H9 (cell line): ENCODE results near the gene POU2F1. TPM values are rescaled to one million over a fixed set of nuclear protein-coding genes. Genes with fewer than 3 reads are reported as not detected.

Source experiments
- DNase-seq: peaks from one replicate; pipeline ENCODE4 v3.0.0-alpha.2; 2017
- H2AFZ ChIP-seq: one replicate; pipeline ENCODE4 v1.6.1; 2013; ENCODE audit warnings: mild to moderate bottlenecking, low read length, control low read depth, moderate library complexity
- H2AK5ac ChIP-seq: 2 replicates; pipeline ENCODE4 v1.6.1; 2013; ENCODE audit warnings: low read length, control low read depth, mixed read lengths; ENCODE audit not compliant: insufficient read length
- H2BK120ac ChIP-seq: one replicate; pipeline ENCODE4 v1.6.1; 2013; ENCODE audit warnings: low read depth, mild to moderate bottlenecking, low read length, control low read depth, inconsistent platforms; ENCODE audit not compliant: poor library complexity, severe bottlenecking
- H2BK12ac ChIP-seq: 2 replicates; pipeline ENCODE4 v1.6.1; 2013; ENCODE audit warnings: low read length, control low read depth, mixed read lengths, low read depth; ENCODE audit not compliant: insufficient read length
- H2BK15ac ChIP-seq: 2 replicates; pipeline ENCODE4 v1.6.1; 2013; ENCODE audit warnings: low read depth, low read length, control low read depth
- H2BK20ac ChIP-seq: one replicate; pipeline ENCODE4 v1.6.1; 2013; ENCODE audit warnings: low read depth, mild to moderate bottlenecking, low read length, control low read depth, inconsistent platforms; ENCODE audit not compliant: poor library complexity, severe bottlenecking
- H2BK5ac ChIP-seq: 2 replicates; pipeline ENCODE4 v1.6.1; 2013; ENCODE audit warnings: low read length, control low read depth, mixed read lengths; ENCODE audit not compliant: insufficient read length
- H3K14ac ChIP-seq: 2 replicates; pipeline ENCODE4 v1.6.1; 2013; ENCODE audit warnings: low read length, control low read depth; ENCODE audit not compliant: insufficient read depth
- H3K18ac ChIP-seq: 2 replicates; pipeline ENCODE4 v1.6.1; 2013; ENCODE audit warnings: low read depth, mild to moderate bottlenecking, mixed read lengths, low read length, control low read depth; ENCODE audit not compliant: insufficient read length
- H3K23ac ChIP-seq: 2 replicates; pipeline ENCODE4 v1.6.1; 2013; ENCODE audit warnings: low read length, control low read depth, mixed read lengths, low read depth; ENCODE audit not compliant: insufficient read length
- H3K23me2 ChIP-seq: 2 replicates; pipeline ENCODE4 v1.6.1; 2013; ENCODE audit warnings: low read depth, mild to moderate bottlenecking, mixed read lengths, low read length, control low read depth; ENCODE audit not compliant: insufficient read length, poor library complexity, severe bottlenecking
- H3K27ac ChIP-seq: 2 replicates; pipeline ENCODE4 v1.5.1; 2013; ENCODE audit warnings: low read length, control low read depth, mixed read lengths, low read depth; ENCODE audit not compliant: insufficient read length
- H3K27me3 ChIP-seq: 2 replicates; pipeline ENCODE4 v1.6.1; 2013; ENCODE audit warnings: low read length, control low read depth, inconsistent platforms; ENCODE audit not compliant: insufficient read depth
- H3K4ac ChIP-seq: 2 replicates; pipeline ENCODE4 v1.6.1; 2013; ENCODE audit warnings: low read depth, mild to moderate bottlenecking, control low read depth, inconsistent platforms, low read length, moderate library complexity
- H3K4me1 ChIP-seq: 2 replicates; pipeline ENCODE4 v1.6.1; 2013; ENCODE audit warnings: low read length, control low read depth, inconsistent platforms; ENCODE audit not compliant: insufficient read depth
- H3K4me2 ChIP-seq: 2 replicates; pipeline ENCODE4 v1.6.1; 2013; ENCODE audit warnings: low read length, control low read depth, mixed read lengths; ENCODE audit not compliant: insufficient read length, insufficient read depth
- H3K56ac ChIP-seq: 2 replicates; pipeline ENCODE4 v1.6.1; 2013; ENCODE audit warnings: low read depth, mild to moderate bottlenecking, mixed read lengths, low read length, control low read depth; ENCODE audit not compliant: insufficient read length
- H3K79me1 ChIP-seq: 2 replicates; pipeline ENCODE4 v1.6.1; 2013; ENCODE audit warnings: low read depth, mild to moderate bottlenecking, moderate library complexity, low read length, control low read depth, inconsistent platforms; ENCODE audit not compliant: insufficient read depth, poor library complexity, severe bottlenecking
- H3K79me2 ChIP-seq: 2 replicates; pipeline ENCODE4 v1.6.1; 2013; ENCODE audit warnings: low read length, control low read depth, inconsistent platforms; ENCODE audit not compliant: insufficient read depth
- H3K9ac ChIP-seq: 2 replicates; pipeline ENCODE4 v1.6.1; 2013; ENCODE audit warnings: low read length, control low read depth, mixed read lengths; ENCODE audit not compliant: insufficient read length; ENCODE audit errors: extremely low read depth
- H3K9me3 ChIP-seq: one replicate; pipeline ENCODE4 v1.6.1; 2013; ENCODE audit warnings: low read depth, low read length, inconsistent platforms; ENCODE audit not compliant: control insufficient read depth
- H3T11ph ChIP-seq: one replicate; pipeline ENCODE4 v1.6.1; 2013; ENCODE audit warnings: mild to moderate bottlenecking, low read length, control low read depth, inconsistent platforms
- H4K20me1 ChIP-seq: one replicate; pipeline ENCODE4 v1.6.1; 2013; ENCODE audit not compliant: control insufficient read depth, insufficient read length, insufficient read depth
- H4K5ac ChIP-seq: 2 replicates; pipeline ENCODE4 v1.6.1; 2013; ENCODE audit warnings: low read depth, mild to moderate bottlenecking, mixed read lengths, low read length, control low read depth; ENCODE audit not compliant: insufficient read length
- H4K8ac ChIP-seq: replicated peaks from 2 replicates; pipeline ENCODE4 v1.6.1; 2013; ENCODE audit warnings: low read length, control low read depth, mixed read lengths, low read depth; ENCODE audit not compliant: insufficient read length
- H4K91ac ChIP-seq: 2 replicates; pipeline ENCODE4 v1.6.1; 2013; ENCODE audit warnings: low read depth, mild to moderate bottlenecking, moderate library complexity, mixed read lengths, low read length, control low read depth; ENCODE audit not compliant: insufficient read length
- H3K27ac Mint-ChIP-seq, 3 experiments: 2 replicates in 2 of 3; 3 replicates in 1 of 3; pipeline ENCODE4 v1.8.0; 2020 to 2021; ENCODE audit warnings: mixed read lengths in 3 of 3, mild to moderate bottlenecking in 1 of 3, moderate library complexity in 1 of 3
- H3K27me3 Mint-ChIP-seq: 2 replicates; pipeline ENCODE4 v1.8.0; 2021; ENCODE audit warnings: low read depth, mild to moderate bottlenecking, moderate library complexity, mixed read lengths
- H3K36me3 Mint-ChIP-seq, 3 experiments: 2 replicates in 2 of 3; 3 replicates in 1 of 3; pipeline ENCODE4 v1.8.0; 2020 to 2021; ENCODE audit warnings: low read depth in 3 of 3, mixed read lengths in 3 of 3; ENCODE audit not compliant: insufficient read depth in 1 of 3
- H3K4me1 Mint-ChIP-seq, 2 experiments: 2 replicates each; pipeline ENCODE4 v1.8.0; 2020; ENCODE audit warnings: mixed read lengths in 2 of 2
- H3K4me3 Mint-ChIP-seq, 2 experiments: 2 replicates in 1 of 2; 3 replicates in 1 of 2; pipeline ENCODE4 v1.8.0; 2020 to 2021; ENCODE audit warnings: mild to moderate bottlenecking in 2 of 2, mixed read lengths in 2 of 2, moderate library complexity in 1 of 2
- H3K9me3 Mint-ChIP-seq, 2 experiments: 2 replicates in 1 of 2; 3 replicates in 1 of 2; pipeline ENCODE4 v1.8.0; 2020; ENCODE audit warnings: mild to moderate bottlenecking in 2 of 2, mixed read lengths in 2 of 2, moderate library complexity in 1 of 2
- WGBS: extraction: QIAGEN DNeasy Blood & Tissue Kit; methylation state at CpG from one replicate; pipeline ENCODE4 v1.1.7; 2013; ENCODE audit warnings: missing lambda C conversion rate, low lambda C conversion rate, mixed read lengths; ENCODE audit not compliant: insufficient read length; ENCODE audit errors: extremely low coverage; 5-methylcytosine and 5-hydroxymethylcytosine counted together
- total RNA-seq: library from RNA; stranded (reverse); gene quantifications from 2 replicates; pipeline ENCODE4 v1.2.1, GENCODE V29; 2021
- TF ChIP-seq, protein P1 (sequence below): fragments of 200-600 bp; sonication (generic); conservative IDR thresholded peaks from 3 replicates; pipeline ENCODE4 v1.8.0; 2021; ENCODE audit warnings: antibody characterized with exemption, mild to moderate bottlenecking

The POU2F1 gene
- total RNA-seq, 1 experiment from 2014 or later = 62.5 TPM

DNA sequence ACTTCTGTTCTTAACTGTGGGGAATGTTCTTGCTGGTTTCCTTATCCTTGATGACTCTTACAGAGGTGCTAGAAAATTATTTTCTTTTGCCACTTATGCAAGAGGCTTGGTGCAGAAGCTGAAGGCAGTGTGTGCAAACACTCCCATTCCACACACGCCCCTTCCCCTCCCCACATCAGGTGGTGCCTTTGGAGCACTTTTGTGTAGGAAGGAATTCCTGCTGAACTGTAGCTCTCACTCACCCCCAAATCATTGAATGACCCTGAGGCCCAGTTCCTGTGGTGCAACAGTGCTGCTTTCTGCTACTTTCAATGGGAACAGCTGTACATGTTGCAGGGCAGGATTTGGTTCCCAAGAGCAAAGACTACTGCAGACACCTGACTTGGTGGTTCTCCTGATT is 195.8 kb downstream of the POU2F1 start:
- H2AFZ ChIP-seq = no peak overlapping the region
- no CpG with 5 or more reads among the region's 1 CpG for WGBS
- no peak overlapping the region for H3K56ac ChIP-seq
- no peak overlapping the region for H4K91ac ChIP-seq
- peaks cover 5 to 16% of the 10 kb centered on the region in 2 experiments; a peak in 3 of 4 replicates for H3K4me1 Mint-ChIP-seq
- peaks cover 31 to 61% (median 56%) of the 10 kb centered on the region in 3 experiments; a peak in 6 of 7 replicates for H3K36me3 Mint-ChIP-seq
- no peak overlapping the region for H3K14ac ChIP-seq
- H3K79me2 ChIP-seq = no peaks in the 10 kb centered on the region
- H3K9me3 ChIP-seq = no peaks in the 10 kb centered on the region
- no peak overlapping the region for H4K8ac ChIP-seq
- H3K9me3 Mint-ChIP-seq = no peaks in the 10 kb centered on the region; a peak in 1 of 5 replicates
- H3K4me1 ChIP-seq = no peaks in the 10 kb centered on the region
- no peak overlapping the region for H3K4me2 ChIP-seq
- no peak overlapping the region for H4K5ac ChIP-seq
- H2BK15ac ChIP-seq = no peak overlapping the region
- H2BK20ac ChIP-seq = no peak overlapping the region
- no peaks in the 10 kb centered on the region for H4K20me1 ChIP-seq
- no peak overlapping the region for H3K27ac ChIP-seq
- no peak overlapping the region for H3K4ac ChIP-seq
- H2AK5ac ChIP-seq = no peak overlapping the region
- H3K27me3 ChIP-seq = no peaks in the 10 kb centered on the region
- no peak overlapping the region for H3K23ac ChIP-seq
- DNase-seq = no peak
- no peak overlapping the region for H2BK5ac ChIP-seq
- no peak overlapping the region for H3K18ac ChIP-seq
- H3K27me3 Mint-ChIP-seq = no peaks in the 10 kb centered on the region
- H3K23me2 ChIP-seq = no peaks in the 10 kb centered on the region
- H3K27ac Mint-ChIP-seq = peak overlapping the region in 1 of 3 experiments; percentile 27; a peak in 1 of 7 replicates
- H2BK12ac ChIP-seq = no peak overlapping the region
- H2BK120ac ChIP-seq = no peak overlapping the region
- no peaks in the 10 kb centered on the region for H3K79me1 ChIP-seq
- TF ChIP-seq, protein P1, sequence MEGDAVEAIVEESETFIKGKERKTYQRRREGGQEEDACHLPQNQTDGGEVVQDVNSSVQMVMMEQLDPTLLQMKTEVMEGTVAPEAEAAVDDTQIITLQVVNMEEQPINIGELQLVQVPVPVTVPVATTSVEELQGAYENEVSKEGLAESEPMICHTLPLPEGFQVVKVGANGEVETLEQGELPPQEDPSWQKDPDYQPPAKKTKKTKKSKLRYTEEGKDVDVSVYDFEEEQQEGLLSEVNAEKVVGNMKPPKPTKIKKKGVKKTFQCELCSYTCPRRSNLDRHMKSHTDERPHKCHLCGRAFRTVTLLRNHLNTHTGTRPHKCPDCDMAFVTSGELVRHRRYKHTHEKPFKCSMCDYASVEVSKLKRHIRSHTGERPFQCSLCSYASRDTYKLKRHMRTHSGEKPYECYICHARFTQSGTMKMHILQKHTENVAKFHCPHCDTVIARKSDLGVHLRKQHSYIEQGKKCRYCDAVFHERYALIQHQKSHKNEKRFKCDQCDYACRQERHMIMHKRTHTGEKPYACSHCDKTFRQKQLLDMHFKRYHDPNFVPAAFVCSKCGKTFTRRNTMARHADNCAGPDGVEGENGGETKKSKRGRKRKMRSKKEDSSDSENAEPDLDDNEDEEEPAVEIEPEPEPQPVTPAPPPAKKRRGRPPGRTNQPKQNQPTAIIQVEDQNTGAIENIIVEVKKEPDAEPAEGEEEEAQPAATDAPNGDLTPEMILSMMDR = no peak
- no peak overlapping the region for H3K4me3 Mint-ChIP-seq
- H3T11ph ChIP-seq = no peak overlapping the region
- H3K9ac ChIP-seq = no peak overlapping the region
